ENCODE data around the gene DLG4.

Gene DLG4

GRCh38 chr17:7215652-7216180, 3.9 kb downstream of the DLG4 start:
- in situ Hi-C loops (cut with MboI; ENCODE audit: low sequenced_read_pairs): no loop called here

- in situ Hi-C loops (cut with MboI; ENCODE audit: low sequenced_read_pairs): no loop called here
These were observed 4.4 kb downstream of the DLG4 start for GRCh38 chr17:7215136-7215638.

- in situ Hi-C loops (cut with MboI; ENCODE audit: low sequenced_read_pairs): no loop called here
These were observed 5.1 kb downstream of the DLG4 start for GRCh38 chr17:7214300-7215135.

GRCh38 chr17:7213895-7214299, 5.7 kb downstream of the DLG4 start:
- in situ Hi-C loops (cut with MboI; ENCODE audit: low sequenced_read_pairs): no loop called here

GRCh38 chr17:7211491-7212273, 8.0 kb downstream of the DLG4 start:
- in situ Hi-C loops (cut with MboI; ENCODE audit: low sequenced_read_pairs): no loop called here

- in situ Hi-C loops (cut with MboI; ENCODE audit: low sequenced_read_pairs): no loop called here
These were observed 10.7 kb downstream of the DLG4 start for GRCh38 chr17:7208754-7209460.

GRCh38 chr17:7208027-7208571, 11.5 kb downstream of the DLG4 start:
- in situ Hi-C loops (cut with MboI; ENCODE audit: low sequenced_read_pairs): no loop called here

- in situ Hi-C loops (cut with MboI; ENCODE audit: low sequenced_read_pairs): no loop called here
These were observed 12.3 kb downstream of the DLG4 start for GRCh38 chr17:7207120-7208001.

GRCh38 chr17:7205561-7205960, 14.1 kb downstream of the DLG4 start:
- in situ Hi-C loops (cut with MboI; ENCODE audit: low sequenced_read_pairs): no loop called here

- in situ Hi-C loops (cut with MboI; ENCODE audit: low sequenced_read_pairs): no loop called here
These were observed 14.7 kb downstream of the DLG4 start for GRCh38 chr17:7204828-7205461.

- in situ Hi-C loops (cut with MboI; ENCODE audit: low sequenced_read_pairs): no loop called here
These were observed 15.3 kb downstream of the DLG4 start for GRCh38 chr17:7204336-7204735.

- in situ Hi-C loops (cut with MboI; ENCODE audit: low sequenced_read_pairs): no loop called here
These were observed 16.2 kb downstream of the DLG4 start for GRCh38 chr17:7203391-7203790.

GRCh38 chr17:7196651-7197401, 22.8 kb downstream of the DLG4 start:
- in situ Hi-C loops (cut with MboI; ENCODE audit: low sequenced_read_pairs): no loop called here

GRCh38 chr17:7195971-7196370, 23.7 kb downstream of the DLG4 start:
- in situ Hi-C loops (cut with MboI; ENCODE audit: low sequenced_read_pairs): no loop called here

GRCh38 chr17:7192271-7192937, 27.2 kb downstream of the DLG4 start:
- in situ Hi-C loops (cut with MboI; ENCODE audit: low sequenced_read_pairs): no loop called here

- in situ Hi-C loops (cut with MboI; ENCODE audit: low sequenced_read_pairs): no loop called here
These were observed 27.9 kb downstream of the DLG4 start for GRCh38 chr17:7191571-7192270.

GRCh38 chr17:7191069-7191468, 28.6 kb downstream of the DLG4 start:
- in situ Hi-C loops (cut with MboI; ENCODE audit: low sequenced_read_pairs): no loop called here
